GM23248 (cell line): Measurements from ENCODE around the gene ZNF554.

Source experiments
- EZH2 ChIP-seq: fragments of 200-600 bp; sonication (generic); IDR thresholded peaks from 2 replicates; pipeline ENCODE4 v1.6.1; 2018; ENCODE audit warnings: antibody characterized with exemption, mild to moderate bottlenecking; ENCODE audit not compliant: insufficient read depth, poor library complexity, severe bottlenecking
- EZH2phosphoT487 ChIP-seq: fragments of 200-600 bp; sonication (generic); IDR thresholded peaks from 2 replicates; pipeline ENCODE4 v1.6.1; 2018; ENCODE audit warnings: antibody characterized with exemption, moderate library complexity, mild to moderate bottlenecking, low read depth; ENCODE audit not compliant: insufficient read depth

GRCh38 chr19:2841855-2842574, 22.3 kb downstream of the ZNF554 start:
- TF ChIP-seq EZH2 (no peak), EZH2phosphoT487 (no peak)
